ENCODE results near the gene ZBTB7C.

- no peak for TF ChIP-seq POLR2A (IDR thresholded peaks at IDR 0.05; ENCODE audit: low read depth, low read length)
- TF ChIP-seq TAF1 (IDR thresholded peaks at IDR 0.05; ENCODE audit: low read depth, low read length) = no peak
- no peak for TF ChIP-seq POU2F2 (IDR thresholded peaks at IDR 0.05; ENCODE audit: low read depth, low read length)
- no peak for TF ChIP-seq POLR2AphosphoS5 (IDR thresholded peaks at IDR 0.05; ENCODE audit: low read depth, low read length)
- TF ChIP-seq PAX5 (IDR thresholded peaks at IDR 0.05; ENCODE audit: insufficient read depth, low read length, severe bottlenecking) = no peak
- no peak for TF ChIP-seq SPI1 (IDR thresholded peaks at IDR 0.05; ENCODE audit: low read depth, low read length)
Measured at GRCh38 chr18:48197819-48198218, 211.4 kb downstream of the ZBTB7C start.

Data from GM12891 (cell line).